ENCODE measurements around the gene PCDHGA8.
"Not testable (repeated sequence)": the region's sequence is repeated elsewhere in the genome, so short reads cannot be mapped to it uniquely, and the experiment has no call there.

Gene PCDHGA8

GRCh38 chr5:141417494-141418172, 25.2 kb downstream of the PCDHGA8 start, which contains the start of gene PCDHGB7:
TSS of gene PCDHGB7 (plus strand) at chr5:141417677. CDS start at chr5:141417860, 183 bp downstream.
- Mint-ChIP-seq H3K4me3 (peak within 1 kb of the TSS; percentile 42), H3K4me1 (peaks cover 24% of the 10 kb centered on the region), H3K27me3 (peaks cover 92% of the 10 kb centered on the region), H3K36me3 (ENCODE audit: insufficient read depth) (peaks cover 18% of the 10 kb centered on the region)
- not testable (repeated sequence) for H3K9me3 Mint-ChIP-seq; H3K27ac Mint-ChIP-seq (ENCODE audit: low read depth); ATAC-seq (replicated peaks; ENCODE audit: extremely low read depth, poor library complexity, severe bottlenecking); DNase-seq (ENCODE audit: low spot score in 2 of 2)

GRCh38 chr5:141419074-141419880, 26.8 kb downstream of the PCDHGA8 start:
- no peak overlapping the region for H3K4me3 Mint-ChIP-seq
- ATAC-seq (replicated peaks; ENCODE audit: extremely low read depth, poor library complexity, severe bottlenecking) (no peak), DNase-seq (ENCODE audit: low spot score in 2 of 2) (no peak)
- H3K27ac Mint-ChIP-seq (ENCODE audit: low read depth), result no peak overlapping the region
- H3K4me1 Mint-ChIP-seq, result peaks cover 10% of the 10 kb centered on the region
- H3K36me3 Mint-ChIP-seq (ENCODE audit: insufficient read depth), result peaks cover 14% of the 10 kb centered on the region
- H3K9me3 Mint-ChIP-seq, result peaks cover 6% of the 10 kb centered on the region
- peaks cover 88% of the 10 kb centered on the region for H3K27me3 Mint-ChIP-seq

- DNase-seq (ENCODE audit: low spot score in 2 of 2) (no peak), ATAC-seq (replicated peaks; ENCODE audit: extremely low read depth, poor library complexity, severe bottlenecking) (no peak)
- Mint-ChIP-seq H3K4me1 (peaks cover 6% of the 10 kb centered on the region), H3K9me3 (peaks cover 6% of the 10 kb centered on the region), H3K27me3 (peaks cover 88% of the 10 kb centered on the region), H3K4me3 (peak within 1 kb of the TSS; percentile 34), H3K36me3 (ENCODE audit: insufficient read depth) (peaks cover 14% of the 10 kb centered on the region), H3K27ac (ENCODE audit: low read depth) (peak within 1 kb of the TSS; percentile 61)
These were observed 28.5 kb downstream of the PCDHGA8 start, which contains the start of gene PCDHGA11 for GRCh38 chr5:141420855-141421488. TSS of gene PCDHGA11 (plus strand) at chr5:141421051. CDS start at chr5:141421228, 177 bp downstream.

- H3K4me1 Mint-ChIP-seq, result peaks cover 6% of the 10 kb centered on the region
- DNase-seq (ENCODE audit: low spot score in 2 of 2) (no peak), ATAC-seq (replicated peaks; ENCODE audit: extremely low read depth, poor library complexity, severe bottlenecking) (no peak)
- peaks cover 6% of the 10 kb centered on the region for H3K9me3 Mint-ChIP-seq
- peaks cover 14% of the 10 kb centered on the region for H3K36me3 Mint-ChIP-seq (ENCODE audit: insufficient read depth)
- peak overlapping the region; percentile 61 for H3K27ac Mint-ChIP-seq (ENCODE audit: low read depth)
- peak overlapping the region; percentile 34 for H3K4me3 Mint-ChIP-seq
- H3K27me3 Mint-ChIP-seq, result peaks cover 88% of the 10 kb centered on the region
These were observed 29.0 kb downstream of the PCDHGA8 start for GRCh38 chr5:141421489-141421855.

GRCh38 chr5:141422742-141423291, 30.4 kb downstream of the PCDHGA8 start:
- H3K4me3 Mint-ChIP-seq, result no peak overlapping the region
- H3K27me3 Mint-ChIP-seq, result peaks cover 83% of the 10 kb centered on the region
- DNase-seq (ENCODE audit: low spot score in 2 of 2), result no peak
- peaks cover 14% of the 10 kb centered on the region for H3K36me3 Mint-ChIP-seq (ENCODE audit: insufficient read depth)
- H3K4me1 Mint-ChIP-seq, result peaks cover 6% of the 10 kb centered on the region
- H3K9me3 Mint-ChIP-seq, result peaks cover 4% of the 10 kb centered on the region
- ATAC-seq (replicated peaks; ENCODE audit: extremely low read depth, poor library complexity, severe bottlenecking), result no peak
- no peak overlapping the region for H3K27ac Mint-ChIP-seq (ENCODE audit: low read depth)

- ATAC-seq (replicated peaks; ENCODE audit: extremely low read depth, poor library complexity, severe bottlenecking) (no peak), DNase-seq (ENCODE audit: low spot score in 2 of 2) (no peak)
- Mint-ChIP-seq H3K27me3 (peaks cover 80% of the 10 kb centered on the region), H3K9me3 (peaks cover 16% of the 10 kb centered on the region), H3K4me3 (no peak overlapping the region), H3K4me1 (peaks cover 6% of the 10 kb centered on the region), H3K27ac (ENCODE audit: low read depth) (no peak overlapping the region), H3K36me3 (ENCODE audit: insufficient read depth) (peaks cover 3% of the 10 kb centered on the region)
These were observed 35.5 kb downstream of the PCDHGA8 start for GRCh38 chr5:141427783-141428426.

GRCh38 chr5:141430332-141431113, 38.1 kb downstream of the PCDHGA8 start, which contains the start of gene PCDHGA12:
TSS of gene PCDHGA12 (plus strand) at chr5:141430507. CDS start at chr5:141430760, 253 bp downstream.
- Mint-ChIP-seq H3K9me3 (peaks cover 20% of the 10 kb centered on the region), H3K4me1 (peaks cover 6% of the 10 kb centered on the region), H3K27ac (ENCODE audit: low read depth) (peak within 1 kb of the TSS; percentile 74), H3K36me3 (ENCODE audit: insufficient read depth) (peaks cover 3% of the 10 kb centered on the region), H3K4me3 (peak within 1 kb of the TSS; percentile 67), H3K27me3 (peaks cover 77% of the 10 kb centered on the region)
- ATAC-seq (replicated peaks; ENCODE audit: extremely low read depth, poor library complexity, severe bottlenecking) (no peak), DNase-seq (ENCODE audit: low spot score in 2 of 2) (no peak)

GRCh38 chr5:141431286-141431685, 38.9 kb downstream of the PCDHGA8 start:
- Mint-ChIP-seq H3K27ac (ENCODE audit: low read depth) (no peak overlapping the region), H3K4me1 (peaks cover 6% of the 10 kb centered on the region), H3K27me3 (peaks cover 77% of the 10 kb centered on the region), H3K9me3 (peaks cover 20% of the 10 kb centered on the region), H3K4me3 (no peak overlapping the region), H3K36me3 (ENCODE audit: insufficient read depth) (peaks cover 3% of the 10 kb centered on the region)
- ATAC-seq (replicated peaks; ENCODE audit: extremely low read depth, poor library complexity, severe bottlenecking), result no peak
- DNase-seq (ENCODE audit: low spot score in 2 of 2), result no peak

- H3K9me3 Mint-ChIP-seq, result peaks cover 20% of the 10 kb centered on the region
- not testable (repeated sequence) for ATAC-seq (replicated peaks; ENCODE audit: extremely low read depth, poor library complexity, severe bottlenecking); H3K4me3 Mint-ChIP-seq; H3K36me3 Mint-ChIP-seq (ENCODE audit: insufficient read depth); H3K27ac Mint-ChIP-seq (ENCODE audit: low read depth); DNase-seq (ENCODE audit: low spot score in 2 of 2); H3K4me1 Mint-ChIP-seq
- peaks cover 73% of the 10 kb centered on the region for H3K27me3 Mint-ChIP-seq
These were observed 39.9 kb downstream of the PCDHGA8 start for GRCh38 chr5:141432308-141432707.

GRCh38 chr5:141432726-141433125, 40.3 kb downstream of the PCDHGA8 start:
- not testable (repeated sequence) for H3K36me3 Mint-ChIP-seq (ENCODE audit: insufficient read depth); H3K4me1 Mint-ChIP-seq; H3K27ac Mint-ChIP-seq (ENCODE audit: low read depth); H3K4me3 Mint-ChIP-seq; ATAC-seq (replicated peaks; ENCODE audit: extremely low read depth, poor library complexity, severe bottlenecking); DNase-seq (ENCODE audit: low spot score in 2 of 2)
- Mint-ChIP-seq H3K9me3 (peaks cover 20% of the 10 kb centered on the region), H3K27me3 (peaks cover 73% of the 10 kb centered on the region)

- H3K4me1 Mint-ChIP-seq, result peaks cover 6% of the 10 kb centered on the region
- peaks cover 60% of the 10 kb centered on the region for H3K27me3 Mint-ChIP-seq
- no peak overlapping the region for H3K27ac Mint-ChIP-seq (ENCODE audit: low read depth)
- ATAC-seq (replicated peaks; ENCODE audit: extremely low read depth, poor library complexity, severe bottlenecking), result no peak
- H3K9me3 Mint-ChIP-seq, result peaks cover 14% of the 10 kb centered on the region
- H3K36me3 Mint-ChIP-seq (ENCODE audit: insufficient read depth), result peaks cover 3% of the 10 kb centered on the region
- no peak for DNase-seq (ENCODE audit: low spot score in 2 of 2)
- no peak overlapping the region for H3K4me3 Mint-ChIP-seq
These were observed 41.6 kb downstream of the PCDHGA8 start for GRCh38 chr5:141434006-141434405.

Data from central memory CD8-positive, alpha-beta T cell (primary cell).